ENCODE measurements around the gene CCDC179. TPM values are rescaled to one million over a fixed set of nuclear protein-coding genes. Genes with fewer than 3 reads are reported as not detected.

CCDC179 gene
- total RNA-seq, 2 experiments from 2014 or later = not detected

- CTCF ChIA-PET = interaction anchor here (1.2 kb wide), 1 partner anchor 22 kb away, joined by 3 read pairs; no protein-coding TSS in a partner anchor
Measured at GRCh38 chr11:22807855-22808570, 52.3 kb downstream of the CCDC179 start.

GRCh38 chr11:22807391-22807790, 52.9 kb downstream of the CCDC179 start:
- CTCF ChIA-PET = no interaction called here
- H3K4me3 Mint-ChIP-seq = no peak overlapping the region
- intact Hi-C loops (cut with DNase I, micrococcal nuclease) = no loop called here

More at GRCh38 chr11:22807855-22808570, 52.3 kb downstream of the CCDC179 start:
- Mint-ChIP-seq H3K4me1 (no peaks in the 10 kb centered on the region), H3K4me3 (no peak overlapping the region), H3K27me3 (no peaks in the 10 kb centered on the region), H3K27ac (no peak overlapping the region), H3K36me3 (ENCODE audit: low read depth) (peaks cover 8% of the 10 kb centered on the region), H3K9me3 (ENCODE audit: low read depth) (peaks cover 4% of the 10 kb centered on the region)
- DNase-seq (no peak), ATAC-seq (no peak)
- POLR2A ChIA-PET = no interaction called here
- intact Hi-C loops (cut with DNase I, micrococcal nuclease) = no loop called here

GRCh38 chr11:22802861-22803260, 57.4 kb downstream of the CCDC179 start:
- POLR2A ChIA-PET = no interaction called here
- CTCF ChIA-PET = no interaction called here
- Mint-ChIP-seq H3K4me3 (no peak overlapping the region), H3K9me3 (ENCODE audit: low read depth) (no peaks in the 10 kb centered on the region), H3K27me3 (peaks cover 2% of the 10 kb centered on the region), H3K27ac (no peak overlapping the region), H3K36me3 (ENCODE audit: low read depth) (no peaks in the 10 kb centered on the region), H3K4me1 (no peaks in the 10 kb centered on the region)
- DNase-seq (no peak), ATAC-seq (no peak)
- intact Hi-C loops (cut with DNase I, micrococcal nuclease) = no loop called here

More at GRCh38 chr11:22807391-22807790, 52.9 kb downstream of the CCDC179 start:
- H3K9me3 Mint-ChIP-seq (ENCODE audit: low read depth) = peaks cover 4% of the 10 kb centered on the region
- DNase-seq = no peak
- ATAC-seq = no peak
- POLR2A ChIA-PET = no interaction called here
- H3K36me3 Mint-ChIP-seq (ENCODE audit: low read depth) = peaks cover 8% of the 10 kb centered on the region
- no peak overlapping the region for H3K27ac Mint-ChIP-seq
- no peaks in the 10 kb centered on the region for H3K4me1 Mint-ChIP-seq
- H3K27me3 Mint-ChIP-seq = no peaks in the 10 kb centered on the region

GRCh38 chr11:22800482-22800881, 59.8 kb downstream of the CCDC179 start:
- H3K36me3 Mint-ChIP-seq (ENCODE audit: low read depth) = no peaks in the 10 kb centered on the region
- H3K27ac Mint-ChIP-seq = no peak overlapping the region
- intact Hi-C loops (cut with DNase I, micrococcal nuclease) = no loop called here
- ChIA-PET CTCF (no interaction called here), POLR2A (no interaction called here)
- no peak for ATAC-seq
- no peak for DNase-seq
- H3K9me3 Mint-ChIP-seq (ENCODE audit: low read depth) = no peaks in the 10 kb centered on the region
- H3K4me3 Mint-ChIP-seq = no peak overlapping the region
- H3K27me3 Mint-ChIP-seq = peaks cover 4% of the 10 kb centered on the region
- no peaks in the 10 kb centered on the region for H3K4me1 Mint-ChIP-seq

GRCh38 chr11:22798901-22799300, 61.4 kb downstream of the CCDC179 start:
- CTCF ChIA-PET = interaction anchor here (2.8 kb wide), 1 partner anchor 11 kb away, joined by 19 read pairs; no protein-coding TSS in a partner anchor
- Mint-ChIP-seq H3K4me3 (no peak overlapping the region), H3K27ac (no peak overlapping the region), H3K27me3 (peaks cover 4% of the 10 kb centered on the region), H3K4me1 (no peaks in the 10 kb centered on the region), H3K36me3 (ENCODE audit: low read depth) (no peaks in the 10 kb centered on the region), H3K9me3 (ENCODE audit: low read depth) (no peaks in the 10 kb centered on the region)
- POLR2A ChIA-PET = no interaction called here
- no peak for DNase-seq
- intact Hi-C loops (cut with DNase I, micrococcal nuclease) = no loop called here
- ATAC-seq = no peak

GRCh38 chr11:22797047-22797446, 63.2 kb downstream of the CCDC179 start:
- POLR2A ChIA-PET = no interaction called here
- intact Hi-C loops (cut with DNase I, micrococcal nuclease) = no loop called here
- H3K36me3 Mint-ChIP-seq (ENCODE audit: low read depth) = no peaks in the 10 kb centered on the region
- H3K4me3 Mint-ChIP-seq = no peak overlapping the region
- DNase-seq (no peak), ATAC-seq (no peak)
- H3K27me3 Mint-ChIP-seq = peaks cover 3% of the 10 kb centered on the region
- no peak overlapping the region for H3K27ac Mint-ChIP-seq
- H3K9me3 Mint-ChIP-seq (ENCODE audit: low read depth) = no peaks in the 10 kb centered on the region
- H3K4me1 Mint-ChIP-seq = no peaks in the 10 kb centered on the region
- CTCF ChIA-PET = interaction anchor here (0.6 to 2.8 kb wide), 3 partner anchors 9 to 383 kb away, joined by 3 to 19 read pairs (median 4); no protein-coding TSS in a partner anchor

Other genes with a start within 250 kb of the CCDC179 start
- gene FANCF, start 234.7 kb downstream of the CCDC179 start, total RNA-seq = 10 to 100 TPM; 10.3 to 13.7 TPM
- gene GAS2, start 193.9 kb downstream of the CCDC179 start, total RNA-seq = 1 to 10 TPM; 1.3 to 1.4 TPM
- gene SVIP, start 30.7 kb downstream of the CCDC179 start, total RNA-seq = 10 to 100 TPM; 47.4 to 69.9 TPM

Data from activated CD4-positive, alpha-beta T cell treated with anti-CD3 and anti-CD28 coated beads for 36 hours (primary cell).